Neural cell (in vitro differentiated cells): ENCODE data around the gene PSMG4. TPM values are rescaled to one million over a fixed set of nuclear protein-coding genes. Genes with fewer than 3 reads are reported as not detected.

Experiments
- H2AFZ ChIP-seq: fragments of 200-600, 300-800 bp; sonication (generic), shearing (Covaris generic); 2 replicates; pipeline ENCODE4 v1.6.0; 2014; ENCODE audit warnings: low read depth, mild to moderate bottlenecking, antibody characterized with exemption, low read length, moderate library complexity
- H3F3A ChIP-seq: fragments of 200-600 bp; shearing (Covaris generic); 2 replicates; pipeline ENCODE4 v1.6.1; 2016; ENCODE audit warnings: mild to moderate bottlenecking, moderate library complexity, mixed read lengths, antibody characterized with exemption, low read length; ENCODE audit not compliant: insufficient read depth, poor library complexity, severe bottlenecking
- H3K27ac ChIP-seq: fragments of 200-600, 300-800 bp; sonication (generic), shearing (Covaris generic); 2 replicates; pipeline ENCODE4 v1.5.1; 2014; ENCODE audit warnings: mild to moderate bottlenecking, low read length, moderate library complexity
- H3K27me3 ChIP-seq: fragments of 300-800, 200-600 bp; sonication (generic), shearing (Covaris generic); 2 replicates; pipeline ENCODE4 v1.6.0; 2014; ENCODE audit warnings: mild to moderate bottlenecking, low read depth, low read length, moderate library complexity; ENCODE audit not compliant: insufficient read depth
- H3K36me3 ChIP-seq: fragments of 300-800, 200-600 bp; sonication (generic), shearing (Covaris generic); 2 replicates; pipeline ENCODE4 v1.5.1; 2014; ENCODE audit warnings: mild to moderate bottlenecking, antibody characterized with exemption, low read length, moderate library complexity; ENCODE audit not compliant: insufficient read depth
- H3K4me2 ChIP-seq: fragments of 300-800, 200-600 bp; sonication (generic), shearing (Covaris generic); 2 replicates; pipeline ENCODE4 v1.6.0; 2014; ENCODE audit warnings: mild to moderate bottlenecking, low read length
- H3K4me3 ChIP-seq: fragments of 300-800, 200-600 bp; sonication (generic), shearing (Covaris generic); 2 replicates; pipeline ENCODE4 v1.5.1; 2014; ENCODE audit warnings: mild to moderate bottlenecking, low read length, moderate library complexity
- H3K79me2 ChIP-seq: fragments of 200-600 bp; shearing (Covaris generic); replicated peaks from 2 replicates; pipeline ENCODE4 v1.6.0; 2014; ENCODE audit warnings: mild to moderate bottlenecking, low read length, moderate library complexity; ENCODE audit not compliant: insufficient read depth
- H3K9ac ChIP-seq: fragments of 300-800, 200-600 bp; sonication (generic), shearing (Covaris generic); 2 replicates; pipeline ENCODE4 v1.6.1; 2016; ENCODE audit warnings: mild to moderate bottlenecking, low read length, mixed read lengths
- H3K9me2 ChIP-seq: fragments of 200-600 bp; shearing (Covaris generic); 2 replicates; pipeline ENCODE4 v1.6.1; 2016; ENCODE audit warnings: mild to moderate bottlenecking, low read length, mixed read lengths; ENCODE audit not compliant: insufficient read depth
- H3K9me3 ChIP-seq: fragments of 200-600, 300-800 bp; sonication (generic), shearing (Covaris generic); 2 replicates; pipeline ENCODE4 v1.6.1; 2016; ENCODE audit warnings: mild to moderate bottlenecking, mixed run types, low read length, moderate library complexity, mixed read lengths
- H4K20me1 ChIP-seq: fragments of 200-600 bp; shearing (Covaris generic); 2 replicates; pipeline ENCODE4 v1.6.1; 2016; ENCODE audit warnings: mild to moderate bottlenecking, mixed run types; ENCODE audit not compliant: insufficient read depth
- EP300 ChIP-seq: fragments of 450-650 bp; conservative IDR thresholded peaks from 2 replicates; pipeline ENCODE4 v1.6.1; 2014; ENCODE audit warnings: antibody characterized with exemption, mild to moderate bottlenecking, moderate library complexity; ENCODE audit not compliant: poor library complexity, severe bottlenecking
- POLR2AphosphoS5 ChIP-seq: IDR thresholded peaks from 2 replicates; pipeline ENCODE4 v1.6.1; 2012
- RAD21 ChIP-seq: fragments of 450-650 bp; conservative IDR thresholded peaks from 2 replicates; pipeline ENCODE4 v1.6.1; 2014; ENCODE audit warnings: antibody characterized with exemption, mild to moderate bottlenecking, moderate library complexity
- REST ChIP-seq: IDR thresholded peaks from 2 replicates; pipeline ENCODE4 v1.6.1; 2012; ENCODE audit warnings: borderline replicate concordance
- SMC3 ChIP-seq: fragments of 450-650 bp; conservative IDR thresholded peaks from 2 replicates; pipeline ENCODE4 v1.6.1; 2014; ENCODE audit warnings: antibody characterized with exemption, mild to moderate bottlenecking, moderate library complexity; ENCODE audit not compliant: poor library complexity
- TAF1 ChIP-seq: IDR thresholded peaks from 2 replicates; pipeline ENCODE4 v1.6.1; 2012; ENCODE audit warnings: low read depth
- polyA plus RNA-seq: library from polyadenylated mRNA; depleted of rRNA; stranded (reverse); fragments of >200 nt; gene quantifications from 2 replicates; pipeline ENCODE4 v1.2.3, GENCODE V29; 2014
- TF ChIP-seq, protein P1 (sequence below): fragments of 450-650 bp; IDR thresholded peaks from 2 replicates; pipeline ENCODE4 v1.5.1; 2014; ENCODE audit warnings: antibody characterized with exemption, mild to moderate bottlenecking, moderate library complexity; ENCODE audit not compliant: poor library complexity, severe bottlenecking

Gene PSMG4
- polyA plus RNA-seq, 1 donor from 2014 or later, result 52.0 TPM

GRCh38 chr6:3251462-3252314 lies 7.1 kb upstream of the PSMG4 start:
- Histone ChIP-seq H3K27ac (peak overlapping the region; percentile 16), H3K36me3 (no peaks in the 10 kb centered on the region), H3F3A (peaks cover 4% of the 10 kb centered on the region), H3K9me3 (no peaks in the 10 kb centered on the region), H3K79me2 (peaks cover 32% of the 10 kb centered on the region), H3K27me3 (no peaks in the 10 kb centered on the region), H3K4me3 (peak overlapping the region; percentile 1), H3K4me2 (no peak overlapping the region), H4K20me1 (no peaks in the 10 kb centered on the region), H3K9me2 (no peaks in the 10 kb centered on the region), H3K9ac (peak overlapping the region; percentile 29), H2AFZ (no peak overlapping the region)
- TF ChIP-seq SMC3, result peak; percentile 95
- peak; percentile 84 for TF ChIP-seq RAD21
- TF ChIP-seq REST, result no peak
- TF ChIP-seq, protein P1, sequence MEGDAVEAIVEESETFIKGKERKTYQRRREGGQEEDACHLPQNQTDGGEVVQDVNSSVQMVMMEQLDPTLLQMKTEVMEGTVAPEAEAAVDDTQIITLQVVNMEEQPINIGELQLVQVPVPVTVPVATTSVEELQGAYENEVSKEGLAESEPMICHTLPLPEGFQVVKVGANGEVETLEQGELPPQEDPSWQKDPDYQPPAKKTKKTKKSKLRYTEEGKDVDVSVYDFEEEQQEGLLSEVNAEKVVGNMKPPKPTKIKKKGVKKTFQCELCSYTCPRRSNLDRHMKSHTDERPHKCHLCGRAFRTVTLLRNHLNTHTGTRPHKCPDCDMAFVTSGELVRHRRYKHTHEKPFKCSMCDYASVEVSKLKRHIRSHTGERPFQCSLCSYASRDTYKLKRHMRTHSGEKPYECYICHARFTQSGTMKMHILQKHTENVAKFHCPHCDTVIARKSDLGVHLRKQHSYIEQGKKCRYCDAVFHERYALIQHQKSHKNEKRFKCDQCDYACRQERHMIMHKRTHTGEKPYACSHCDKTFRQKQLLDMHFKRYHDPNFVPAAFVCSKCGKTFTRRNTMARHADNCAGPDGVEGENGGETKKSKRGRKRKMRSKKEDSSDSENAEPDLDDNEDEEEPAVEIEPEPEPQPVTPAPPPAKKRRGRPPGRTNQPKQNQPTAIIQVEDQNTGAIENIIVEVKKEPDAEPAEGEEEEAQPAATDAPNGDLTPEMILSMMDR, result peak; percentile 93
- peak; percentile 41 for TF ChIP-seq POLR2AphosphoS5
- no peak for TF ChIP-seq EP300

GRCh38 chr6:3252369-3252768 lies 6.4 kb upstream of the PSMG4 start:
- H3K4me3 ChIP-seq, result no peak overlapping the region
- H4K20me1 ChIP-seq, result no peaks in the 10 kb centered on the region
- no peak overlapping the region for H3K4me2 ChIP-seq
- TF ChIP-seq, protein P1, result no peak
- TF ChIP-seq TAF1 (no peak), POLR2AphosphoS5 (no peak)
- H3K9me2 ChIP-seq, result no peaks in the 10 kb centered on the region
- no peaks in the 10 kb centered on the region for H3K27me3 ChIP-seq
- no peak overlapping the region for H3K9ac ChIP-seq
- no peak overlapping the region for H2AFZ ChIP-seq
- H3F3A ChIP-seq, result peaks cover 4% of the 10 kb centered on the region
- H3K79me2 ChIP-seq, result peaks cover 30% of the 10 kb centered on the region
- no peaks in the 10 kb centered on the region for H3K9me3 ChIP-seq
- H3K36me3 ChIP-seq, result no peaks in the 10 kb centered on the region
- no peak overlapping the region for H3K27ac ChIP-seq
